Thoracic aorta endothelial cell (primary cell): ENCODE data around the gene NPEPL1. TPM values are rescaled to one million over a fixed set of nuclear protein-coding genes. Genes with fewer than 3 reads are reported as not detected.

Experiments
- total RNA-seq: library from RNA; depleted of rRNA; stranded (reverse); fragments of >200 nt; gene quantifications from 2 replicates; pipeline ENCODE4 v1.2.3, GENCODE V29; 2012

Gene NPEPL1
- 19.2 and 19.4 TPM in 2 replicates for total RNA-seq

GRCh38 chr20:58692579-58693225 is at the start of gene NPEPL1:
TSS of gene NPEPL1 (plus strand) at chr20:58692800. CDS start at chr20:58692901, 101 bp downstream.

GRCh38 chr20:58650776-58651558 is 41.6 kb upstream of the NPEPL1 start, which contains the start of gene STX16:
TSS of gene STX16 (plus strand) at chr20:58651283. CDS start at chr20:58652007, 724 bp downstream.

Other genes starting within 250 kb of the NPEPL1 start
- gene APCDD1L, start 177.4 kb upstream of the NPEPL1 start, total RNA-seq, result 0.14 and 0.40 TPM in 2 replicates
- gene STX16, start 41.5 kb upstream of the NPEPL1 start, total RNA-seq, result 47.1 and 49.3 TPM in 2 replicates
- 0.57 and 0.66 TPM in 2 replicates for gene GNAS-AS1, start 158.1 kb downstream of the NPEPL1 start, total RNA-seq
- 454 and 494 TPM in 2 replicates for gene GNAS, start 159.9 kb downstream of the NPEPL1 start, total RNA-seq